GM21447 (cell line): ENCODE results near the gene XAGE2.
"Not testable (repeated sequence)": the region's sequence is repeated elsewhere in the genome, so short reads cannot be mapped to it uniquely, and the experiment has no call there.

ENCODE experiments used
- ATAC-seq: cut with Tn5 transposase; IDR thresholded peaks from one replicate; pipeline ENCODE4 v1.9.1; 2021; ENCODE audit not compliant: unreplicated experiment

XAGE2 gene

GRCh38 chrX:52368368-52369055, at the start of gene XAGE2:
Gene XAGE2, plus strand, starts transcription at chrX:52369021. Its CDS starts 994 bp downstream, at chrX:52370015.
- no peak for ATAC-seq

GRCh38 chrX:52337410-52337809, 31.4 kb upstream of the XAGE2 start:
- ATAC-seq = no peak

GRCh38 chrX:52341493-52341892, 27.3 kb upstream of the XAGE2 start:
- ATAC-seq = no peak

GRCh38 chrX:52343131-52343530, 25.7 kb upstream of the XAGE2 start:
- ATAC-seq = not testable (repeated sequence)

- ATAC-seq = not testable (repeated sequence)
Observed at GRCh38 chrX:52345402-52345801, 23.4 kb upstream of the XAGE2 start.

- ATAC-seq = no peak
Observed at GRCh38 chrX:52346174-52347165, 22.4 kb upstream of the XAGE2 start.

GRCh38 chrX:52349681-52350080, 19.1 kb upstream of the XAGE2 start:
- no peak for ATAC-seq

- no peak for ATAC-seq
Observed at GRCh38 chrX:52352551-52352950, 16.3 kb upstream of the XAGE2 start.

- no peak for ATAC-seq
Observed at GRCh38 chrX:52353838-52354237, 15.0 kb upstream of the XAGE2 start.

- ATAC-seq = no peak
Observed at GRCh38 chrX:52355108-52355507, 13.7 kb upstream of the XAGE2 start.

GRCh38 chrX:52359614-52360232, 9.1 kb upstream of the XAGE2 start:
- ATAC-seq = no peak

- no peak for ATAC-seq
Observed at GRCh38 chrX:52361941-52362340, 6.9 kb upstream of the XAGE2 start.

- no peak for ATAC-seq
Observed at GRCh38 chrX:52363247-52363883, 5.5 kb upstream of the XAGE2 start.

GRCh38 chrX:52378870-52379269, 10.0 kb downstream of the XAGE2 start:
- no peak for ATAC-seq

GRCh38 chrX:52380993-52381392, 12.2 kb downstream of the XAGE2 start:
- ATAC-seq = no peak

- ATAC-seq = no peak
Observed at GRCh38 chrX:52410439-52411394, 41.9 kb downstream of the XAGE2 start.

- ATAC-seq = no peak
Observed at GRCh38 chrX:52415304-52415703, 46.5 kb downstream of the XAGE2 start.

- no peak for ATAC-seq
Observed at GRCh38 chrX:52416816-52417215, 48.0 kb downstream of the XAGE2 start.

GRCh38 chrX:52420824-52421443, 52.1 kb downstream of the XAGE2 start:
- no peak for ATAC-seq
